ENCODE data around the gene PTPRA. TPM values are rescaled to one million over a fixed set of nuclear protein-coding genes. Genes with fewer than 3 reads are reported as not detected.

Gene PTPRA
- total and polyA plus RNA-seq, 2 of the 8 experiments (the other 6 are each of a cell fraction or from before 2014, with no cell fraction given), result 47.7 to 51.3 TPM

DNA sequence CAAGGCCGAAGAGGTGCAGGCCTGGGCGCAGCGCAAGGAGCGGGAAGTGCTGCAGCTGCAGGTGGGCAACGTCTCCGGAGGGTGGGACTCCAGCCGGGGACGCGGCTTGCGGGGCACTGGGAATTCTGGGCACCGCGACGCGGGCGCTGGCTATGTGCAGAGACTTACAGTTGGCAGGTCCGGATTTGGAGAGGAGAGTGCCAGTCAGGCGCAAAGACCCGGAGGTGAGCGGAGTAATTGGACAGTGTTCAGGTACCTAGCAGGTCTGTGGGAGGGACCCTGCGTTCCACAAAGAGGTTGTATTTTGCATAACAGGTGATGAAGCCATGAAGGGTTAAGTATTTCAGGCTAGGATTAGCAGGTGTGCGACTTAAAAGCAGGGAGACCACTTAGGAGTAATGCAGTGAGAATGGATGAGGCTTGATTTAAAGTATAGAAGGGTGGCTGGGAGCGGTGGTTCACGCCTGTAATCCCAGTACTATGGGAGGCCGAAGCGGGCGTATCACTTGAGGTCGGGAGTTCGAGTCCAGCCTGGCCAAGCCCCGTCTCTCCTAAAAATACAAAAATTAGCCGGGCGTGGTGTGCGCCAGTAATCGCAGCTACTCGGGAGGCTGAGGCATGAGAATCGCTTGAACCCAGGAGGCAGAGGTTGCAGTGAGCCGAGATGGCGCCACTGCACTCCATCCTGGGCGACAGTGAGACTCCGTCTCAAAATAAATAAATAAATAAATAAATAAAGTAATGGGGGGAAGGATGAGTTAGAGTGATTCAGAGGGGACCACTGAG is 173.6 kb downstream of the PTPRA start:
- Histone ChIP-seq H2BK5ac (ENCODE audit: low read depth, low read length) (peak overlapping the region; percentile 13; the same call in 1 of the 2 replicates), H3K27me3 (replicated peaks in 1 of 4; ENCODE audit: control insufficient read depth in 3 of 4, extremely low read depth in 1 of 4, insufficient read depth in 3 of 4, low read length in 3 of 4) (no peaks in the 10 kb centered on the region), H3K4me3 (ENCODE audit: extremely low read depth in 1 of 4, insufficient read depth in 2 of 4, low read depth in 3 of 4, low read length in 4 of 4) (peak overlapping the region; percentile 81 to 99 (median 88)), H3K56ac (replicated peaks; ENCODE audit: insufficient read length, low read depth, low read length) (peak overlapping the region; percentile 63), H3K23me2 (ENCODE audit: low read depth, low read length) (peaks cover 8% of the 10 kb centered on the region), H4K91ac (replicated peaks; ENCODE audit: insufficient read length, low read length) (no peak overlapping the region), H4K8ac (ENCODE audit: extremely low read depth, insufficient read depth, low read length) (no peak overlapping the region), H3K9ac (replicated peaks in 1 of 4; ENCODE audit: extremely low read depth in 1 of 4, low read depth in 3 of 4, low read length in 3 of 4) (peak overlapping the region; percentile 64 to 91 (median 78)), H3K27ac (ENCODE audit: low read depth, low read length) (no peak overlapping the region; the same call in 1 of the 2 replicates), H4K5ac (ENCODE audit: insufficient read length, low read depth, low read length) (no peak overlapping the region), H3K9me3 (ENCODE audit: insufficient read depth in 2 of 2, low read depth in 1 of 2, low read length in 1 of 2) (no peaks in the 10 kb centered on the region), H4K20me1 (replicated peaks in 1 of 2; ENCODE audit: control insufficient read depth in 1 of 2, insufficient read depth in 2 of 2, low read length in 2 of 2) (no peaks in the 10 kb centered on the region), H3K14ac (ENCODE audit: insufficient read length) (no peak overlapping the region), H3K4ac (replicated peaks; ENCODE audit: insufficient read length, low read depth, low read length) (no peak overlapping the region), H3K79me2 (ENCODE audit: control insufficient read depth in 1 of 2, insufficient read depth in 2 of 2, low read length in 2 of 2) (peaks cover 0 to 6% of the 10 kb centered on the region in 2 experiments; a peak in 1 of 4 replicates), H3K79me1 (ENCODE audit: low read depth, low read length) (peaks cover 5% of the 10 kb centered on the region), H2AK5ac (ENCODE audit: low read depth, low read length) (no peak overlapping the region), H3K36me3 (ENCODE audit: control insufficient read depth in 2 of 4, insufficient read depth in 4 of 4, low read length in 3 of 4) (peaks cover 9 to 23% (median 21%) of the 10 kb centered on the region in 4 experiments; a peak in 7 of 8 replicates), H3K18ac (ENCODE audit: extremely low read depth, low read length) (peak overlapping the region; percentile 41; the same call in 1 of the 2 replicates), H2BK120ac (replicated peaks; ENCODE audit: low read depth, low read length) (no peak overlapping the region), H3K23ac (ENCODE audit: insufficient read length) (no peak overlapping the region), H2BK20ac (ENCODE audit: low read length) (no peak overlapping the region), H3K4me2 (ENCODE audit: insufficient read depth in 1 of 2, low read depth in 2 of 2, low read length in 2 of 2) (peak overlapping the region; percentile 68 to 78), H2AFZ (ENCODE audit: low read length) (no peak overlapping the region), H2BK15ac (ENCODE audit: low read length) (no peak overlapping the region), H2BK12ac (ENCODE audit: low read depth, low read length) (no peak overlapping the region), H3K4me1 (replicated peaks in 1 of 4; ENCODE audit: control insufficient read depth in 3 of 4, insufficient read depth in 4 of 4, low read length in 3 of 4) (peaks cover 2 to 9% (median 6%) of the 10 kb centered on the region in 4 experiments; a peak in 6 of 7 replicates)
- 45% methylated on average over 38 of the region's 39 CpGs; no CpG with 5 or more reads in 1 of the 2 experiments for WGBS, 2 experiments (ENCODE audit: extremely low coverage in 1 of 2, insufficient coverage in 1 of 2, insufficient read length in 1 of 2, insufficient replicate concordance in 2 of 2, low coverage in 1 of 2, low lambda C conversion rate in 2 of 2, missing lambda C conversion rate in 1 of 2)
- POLR2A ChIA-PET (ENCODE audit: partially characterized antibody), result interaction anchor here (0.7 to 1.4 kb wide), 3 partner anchors 21 to 226 kb away, joined by 4 to 5 read pairs (median 5); no protein-coding TSS in a partner anchor
- DNase-seq (ENCODE audit: low read depth in 1 of 2, low spot score in 2 of 2) (peak in 1 of 2 experiments; percentile 62), FAIRE-seq (no peak)
- CTCF ChIA-PET (ENCODE audit: partially characterized antibody), result no interaction called here
- TF ChIP-seq FOSL1 (IDR thresholded peaks at IDR 0.05; ENCODE audit: insufficient read depth, low read depth, low read length) (no peak), NRF1 (IDR thresholded peaks at IDR 0.05; ENCODE audit: low read depth, low read length) (no peak), ASH2L (IDR thresholded peaks at IDR 0.05; ENCODE audit: low read length) (peak; percentile 6), RFX5 (IDR thresholded peaks at IDR 0.05; ENCODE audit: borderline replicate concordance, low read depth, low read length) (no peak), SP2 (IDR thresholded peaks at IDR 0.05; ENCODE audit: low read length) (no peak), RBBP5 (IDR thresholded peaks at IDR 0.05; ENCODE audit: borderline replicate concordance, low read depth, low read length) (no peak), E2F6 (IDR thresholded peaks at IDR 0.05) (0 out of 2 replicates have a peak, but pooled peaks have one; percentile 16), SIN3A (conservative IDR thresholded peaks at IDR 0.05 in 1 of 2, IDR thresholded peaks at IDR 0.05 in 1 of 2; ENCODE audit: low read depth in 1 of 2, low read length in 2 of 2) (no peak), HDAC2 (IDR thresholded peaks at IDR 0.05; ENCODE audit: borderline replicate concordance in 1 of 2, low read depth in 2 of 2, low read length in 2 of 2) (0 out of 4 replicates have a peak, but pooled peaks of 1 of the 2 experiments have one; percentile 4), GTF2F1 (IDR thresholded peaks at IDR 0.05; ENCODE audit: borderline replicate concordance, low read depth, low read length) (no peak)
